Keratinocyte (primary cell): Measurements from ENCODE around the gene PSMD6. TPM values are rescaled to one million over a fixed set of nuclear protein-coding genes. Genes with fewer than 3 reads are reported as not detected.

Experiments used
- DNase-seq: peaks from one replicate; pipeline ENCODE4 v3.0.0-alpha.2; 2011; ENCODE audit warnings: low read depth, missing footprints, low spot score
- FAIRE-seq: peaks from 2 replicates; lab custom pipeline; 2011; peaks lifted over from hg19 to GRCh38; lab: Jason Lieb, UNC
- H2AFZ ChIP-seq: 2 replicates; pipeline ENCODE4 v1.6.0; 2012; ENCODE audit warnings: low read length, control low read depth, inconsistent platforms; ENCODE audit not compliant: control insufficient read depth
- H3K27ac ChIP-seq: 2 replicates; pipeline ENCODE4 v1.5.1; 2011; ENCODE audit warnings: low read length; ENCODE audit not compliant: control insufficient read depth, insufficient read depth
- H3K27me3 ChIP-seq: 3 replicates; pipeline ENCODE4 v1.6.0; 2011; ENCODE audit warnings: low read length; ENCODE audit not compliant: control insufficient read depth, insufficient read depth; ENCODE audit errors: extremely low read depth
- H3K36me3 ChIP-seq, 2 experiments: 2 replicates in 1 of 2; 3 replicates in 1 of 2; pipeline ENCODE4 v1.5.1; 2011; ENCODE audit warnings: low read length in 2 of 2, mild to moderate bottlenecking in 1 of 2; ENCODE audit not compliant: control insufficient read depth in 2 of 2, insufficient read depth in 2 of 2; ENCODE audit errors: extremely low read depth in 1 of 2
- H3K4me1 ChIP-seq: 3 replicates; pipeline ENCODE4 v1.5.1; 2011; ENCODE audit warnings: low read length; ENCODE audit not compliant: control insufficient read depth, insufficient read depth; ENCODE audit errors: extremely low read depth
- H3K4me2 ChIP-seq: 3 replicates; pipeline ENCODE4 v1.6.0; 2011; ENCODE audit warnings: low read depth, low read length; ENCODE audit not compliant: control insufficient read depth, insufficient read depth; ENCODE audit errors: extremely low read depth
- H3K4me3 ChIP-seq, 3 experiments: fragments of 200-600 bp in 1 of 3; sonication (generic) in 1 of 3; 2 replicates in 2 of 3; 3 replicates in 1 of 3; pipeline ENCODE4 v1.5.1; 2011 to 2016; ENCODE audit warnings: low read length in 3 of 3, mild to moderate bottlenecking in 3 of 3, control low read depth in 2 of 3, inconsistent platforms in 1 of 3, low read depth in 1 of 3, mixed read lengths in 1 of 3, mixed run types in 1 of 3, moderate library complexity in 1 of 3; ENCODE audit not compliant: control insufficient read depth in 2 of 3, insufficient read depth in 2 of 3; ENCODE audit errors: extremely low read depth in 1 of 3
- H3K79me2 ChIP-seq: 2 replicates; pipeline ENCODE4 v1.6.0; 2012; ENCODE audit warnings: low read length; ENCODE audit not compliant: control insufficient read depth, insufficient read depth
- H3K9ac ChIP-seq: 3 replicates; pipeline ENCODE4 v1.6.0; 2011; ENCODE audit warnings: low read length; ENCODE audit not compliant: control insufficient read depth, insufficient read depth; ENCODE audit errors: extremely low read depth
- H3K9me1 ChIP-seq: 3 replicates; pipeline ENCODE4 v1.6.0; 2011; ENCODE audit warnings: low read length; ENCODE audit not compliant: control insufficient read depth, insufficient read depth; ENCODE audit errors: extremely low read depth
- H3K9me3 ChIP-seq: 2 replicates; pipeline ENCODE4 v1.5.1; 2012; ENCODE audit warnings: low read depth, low read length; ENCODE audit not compliant: control insufficient read depth
- H4K20me1 ChIP-seq: 3 replicates; pipeline ENCODE4 v1.6.0; 2011; ENCODE audit warnings: low read length; ENCODE audit not compliant: control insufficient read depth, insufficient read depth; ENCODE audit errors: extremely low read depth
- EZH2 ChIP-seq: IDR thresholded peaks from one replicate; pipeline ENCODE4 v1.6.1; 2012; ENCODE audit warnings: inconsistent platforms, mild to moderate bottlenecking, low read length, moderate library complexity
- dilution Hi-C: fragments of 300-500 bp; cut with MboI; formaldehyde crosslinking; loops from one replicate; pipeline ENCODE4 v1.7.0; 2020; ENCODE audit warnings: low sequenced_read_pairs; ENCODE audit not compliant: extremely low pct_ligation_motif_present
- polyA plus RNA-seq, 5 experiments: library from polyadenylated mRNA; depleted of rRNA in 3 of 5; stranded (reverse) in 3 of 5; stranded (forward) in 1 of 5; unstranded in 1 of 5; fragments of >200 nt; gene quantifications; 1 replicate in 1 of 5; 2 replicates in 3 of 5; 3 replicates in 1 of 5; pipeline versions ENCODE4 v1.2.1 to v1.2.3, GENCODE V29; 2011 to 2012; ENCODE audit warnings: missing spikeins in 2 of 5, low read depth in 1 of 5, low replicate concordance in 1 of 5
- TF ChIP-seq, protein P1 (sequence below), 3 experiments: IDR thresholded peaks in 1 of 3; conservative IDR thresholded peaks in 1 of 3; optimal IDR thresholded peaks in 1 of 3; 2 replicates in 2 of 3; 3 replicates in 1 of 3; pipeline versions ENCODE3 to v1.5.1; 2011; ENCODE audit warnings: low read length in 3 of 3, mild to moderate bottlenecking in 3 of 3, moderate library complexity in 2 of 3, control low read depth in 1 of 3, inconsistent platforms in 1 of 3; ENCODE audit not compliant: insufficient read depth in 2 of 3; ENCODE audit errors: extremely low read depth in 1 of 3

Gene PSMD6
- polyA plus RNA-seq, 1 donor (not counting 4 experiments of a cell fraction or from before 2014, with no cell fraction given) = 100 TPM

GRCh38 chr3:64042952-64043351 is 19.7 kb upstream of the PSMD6 start:
- DNase-seq (no peak), FAIRE-seq (no peak)
- Histone ChIP-seq H3K4me1 (no peaks in the 10 kb centered on the region), H3K36me3 (no peaks in the 10 kb centered on the region), H3K27ac (no peak overlapping the region), H3K79me2 (no peaks in the 10 kb centered on the region), H3K4me2 (no peak overlapping the region), H3K4me3 (no peak overlapping the region), H3K9ac (no peak overlapping the region), H2AFZ (no peak overlapping the region), H4K20me1 (no peaks in the 10 kb centered on the region), H3K27me3 (peaks cover 4% of the 10 kb centered on the region), H3K9me1 (no peaks in the 10 kb centered on the region), H3K9me3 (no peaks in the 10 kb centered on the region)
- TF ChIP-seq EZH2 = no peak
- TF ChIP-seq, protein P1, sequence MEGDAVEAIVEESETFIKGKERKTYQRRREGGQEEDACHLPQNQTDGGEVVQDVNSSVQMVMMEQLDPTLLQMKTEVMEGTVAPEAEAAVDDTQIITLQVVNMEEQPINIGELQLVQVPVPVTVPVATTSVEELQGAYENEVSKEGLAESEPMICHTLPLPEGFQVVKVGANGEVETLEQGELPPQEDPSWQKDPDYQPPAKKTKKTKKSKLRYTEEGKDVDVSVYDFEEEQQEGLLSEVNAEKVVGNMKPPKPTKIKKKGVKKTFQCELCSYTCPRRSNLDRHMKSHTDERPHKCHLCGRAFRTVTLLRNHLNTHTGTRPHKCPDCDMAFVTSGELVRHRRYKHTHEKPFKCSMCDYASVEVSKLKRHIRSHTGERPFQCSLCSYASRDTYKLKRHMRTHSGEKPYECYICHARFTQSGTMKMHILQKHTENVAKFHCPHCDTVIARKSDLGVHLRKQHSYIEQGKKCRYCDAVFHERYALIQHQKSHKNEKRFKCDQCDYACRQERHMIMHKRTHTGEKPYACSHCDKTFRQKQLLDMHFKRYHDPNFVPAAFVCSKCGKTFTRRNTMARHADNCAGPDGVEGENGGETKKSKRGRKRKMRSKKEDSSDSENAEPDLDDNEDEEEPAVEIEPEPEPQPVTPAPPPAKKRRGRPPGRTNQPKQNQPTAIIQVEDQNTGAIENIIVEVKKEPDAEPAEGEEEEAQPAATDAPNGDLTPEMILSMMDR (optimal IDR thresholded peaks at IDR 0.05 in 1 of 3, IDR thresholded peaks at IDR 0.05 in 1 of 3, conservative IDR thresholded peaks at IDR 0.05 in 1 of 3; ENCODE audit: extremely low read depth in 1 of 3, insufficient read depth in 2 of 3, low read length in 3 of 3) = no peak
- dilution Hi-C loops = no loop called here

GRCh38 chr3:64039981-64040733 is 16.9 kb upstream of the PSMD6 start:
- Histone ChIP-seq H3K9ac (no peak overlapping the region), H3K9me1 (no peaks in the 10 kb centered on the region), H4K20me1 (no peaks in the 10 kb centered on the region), H3K36me3 (no peaks in the 10 kb centered on the region), H2AFZ (no peak overlapping the region), H3K79me2 (no peaks in the 10 kb centered on the region), H3K27ac (no peak overlapping the region), H3K27me3 (peaks cover 4% of the 10 kb centered on the region), H3K4me1 (no peaks in the 10 kb centered on the region), H3K9me3 (no peaks in the 10 kb centered on the region), H3K4me3 (no peak overlapping the region), H3K4me2 (no peak overlapping the region)
- TF ChIP-seq, protein P1 (optimal IDR thresholded peaks at IDR 0.05 in 1 of 3, IDR thresholded peaks at IDR 0.05 in 1 of 3, conservative IDR thresholded peaks at IDR 0.05 in 1 of 3; ENCODE audit: extremely low read depth in 1 of 3, insufficient read depth in 2 of 3, low read length in 3 of 3) = no peak
- dilution Hi-C loops = no loop called here
- FAIRE-seq = no peak
- DNase-seq = no peak
